ENCODE results near the gene C10orf90. TPM values are rescaled to one million over a fixed set of nuclear protein-coding genes. Genes with fewer than 3 reads are reported as not detected.

The C10orf90 gene
- total RNA-seq, 1 donor from 2014 or later: not detected

GRCh38 chr10:126524526-126524925 is 146.0 kb downstream of the C10orf90 start:
- TF ChIP-seq CTCF (IDR thresholded peaks at IDR 0.05): no peak
- H3K36me3 ChIP-seq: no peaks in the 10 kb centered on the region
- DNase-seq: no peak
- no peak overlapping the region for H3K4me3 ChIP-seq
- no peaks in the 10 kb centered on the region for H3K9me3 ChIP-seq
- H3K4me1 ChIP-seq: no peaks in the 10 kb centered on the region
- no peaks in the 10 kb centered on the region for H3K27me3 ChIP-seq
- ATAC-seq: no peak
- intact Hi-C loops (cut with DNase I): no loop called here
- H3K27ac ChIP-seq: no peak overlapping the region

- H3K9me3 ChIP-seq: no peaks in the 10 kb centered on the region
- H3K4me1 ChIP-seq: peaks cover 4% of the 10 kb centered on the region
- intact Hi-C loops (cut with DNase I): no loop called here
- no peak for TF ChIP-seq CTCF (IDR thresholded peaks at IDR 0.05)
- no peak for DNase-seq
- H3K27me3 ChIP-seq: no peaks in the 10 kb centered on the region
- no peak overlapping the region for H3K27ac ChIP-seq
- no peak overlapping the region for H3K4me3 ChIP-seq
- H3K36me3 ChIP-seq: no peaks in the 10 kb centered on the region
- no peak for ATAC-seq
Measured at GRCh38 chr10:126523071-126523470, 147.4 kb downstream of the C10orf90 start.

- no peaks in the 10 kb centered on the region for H3K9me3 ChIP-seq
- ATAC-seq (no peak), DNase-seq (no peak)
- H3K27ac ChIP-seq: no peak overlapping the region
- intact Hi-C loops (cut with DNase I): no loop called here
- H3K4me3 ChIP-seq: no peak overlapping the region
- no peaks in the 10 kb centered on the region for H3K27me3 ChIP-seq
- no peaks in the 10 kb centered on the region for H3K36me3 ChIP-seq
- TF ChIP-seq CTCF (IDR thresholded peaks at IDR 0.05): no peak
- peaks cover 4% of the 10 kb centered on the region for H3K4me1 ChIP-seq
Measured at GRCh38 chr10:126521399-126521798, 149.1 kb downstream of the C10orf90 start.

GRCh38 chr10:126520751-126521317 is 149.7 kb downstream of the C10orf90 start:
- no peaks in the 10 kb centered on the region for H3K27me3 ChIP-seq
- no peak for TF ChIP-seq CTCF (IDR thresholded peaks at IDR 0.05)
- H3K27ac ChIP-seq: no peak overlapping the region
- H3K36me3 ChIP-seq: no peaks in the 10 kb centered on the region
- ATAC-seq (no peak), DNase-seq (no peak)
- no peaks in the 10 kb centered on the region for H3K9me3 ChIP-seq
- peaks cover 4% of the 10 kb centered on the region for H3K4me1 ChIP-seq
- intact Hi-C loops (cut with DNase I): no loop called here
- H3K4me3 ChIP-seq: no peak overlapping the region

GRCh38 chr10:126519992-126520391 is 150.5 kb downstream of the C10orf90 start:
- H3K9me3 ChIP-seq: no peaks in the 10 kb centered on the region
- no peak for TF ChIP-seq CTCF (IDR thresholded peaks at IDR 0.05)
- H3K4me1 ChIP-seq: peaks cover 4% of the 10 kb centered on the region
- H3K27me3 ChIP-seq: no peaks in the 10 kb centered on the region
- intact Hi-C loops (cut with DNase I): no loop called here
- ATAC-seq (no peak), DNase-seq (no peak)
- no peaks in the 10 kb centered on the region for H3K36me3 ChIP-seq
- H3K27ac ChIP-seq: no peak overlapping the region
- no peak overlapping the region for H3K4me3 ChIP-seq

GRCh38 chr10:126519185-126519584 is 151.3 kb downstream of the C10orf90 start:
- no peaks in the 10 kb centered on the region for H3K9me3 ChIP-seq
- no peaks in the 10 kb centered on the region for H3K27me3 ChIP-seq
- DNase-seq (no peak), ATAC-seq (no peak)
- TF ChIP-seq CTCF (IDR thresholded peaks at IDR 0.05): no peak
- no peaks in the 10 kb centered on the region for H3K36me3 ChIP-seq
- H3K4me3 ChIP-seq: no peak overlapping the region
- intact Hi-C loops (cut with DNase I): no loop called here
- peaks cover 4% of the 10 kb centered on the region for H3K4me1 ChIP-seq
- no peak overlapping the region for H3K27ac ChIP-seq
